Keratinocyte (primary cell): ENCODE data around the gene P3H2.

Experiments used
- CTCF ChIP-seq, 3 experiments: IDR thresholded peaks in 1 of 3; conservative IDR thresholded peaks in 1 of 3; optimal IDR thresholded peaks in 1 of 3; 2 replicates in 2 of 3; 3 replicates in 1 of 3; pipeline versions ENCODE3 to v1.5.1; 2011; ENCODE audit warnings: low read length in 3 of 3, mild to moderate bottlenecking in 3 of 3, moderate library complexity in 2 of 3, control low read depth in 1 of 3, inconsistent platforms in 1 of 3; ENCODE audit not compliant: insufficient read depth in 2 of 3; ENCODE audit errors: extremely low read depth in 1 of 3
- EZH2 ChIP-seq: IDR thresholded peaks from one replicate; pipeline ENCODE4 v1.6.1; 2012; ENCODE audit warnings: inconsistent platforms, mild to moderate bottlenecking, low read length, moderate library complexity

GRCh38 chr3:190086191-190086590 is 34.5 kb downstream of the P3H2 start:
- TF ChIP-seq CTCF (optimal IDR thresholded peaks at IDR 0.05 in 1 of 3, IDR thresholded peaks at IDR 0.05 in 1 of 3, conservative IDR thresholded peaks at IDR 0.05 in 1 of 3; ENCODE audit: extremely low read depth in 1 of 3, insufficient read depth in 2 of 3, low read length in 3 of 3) (no peak), EZH2 (no peak)
